IMR-90 (cell line): Measurements from ENCODE around the gene ANKLE1. TPM values are rescaled to one million over a fixed set of nuclear protein-coding genes. Genes with fewer than 3 reads are reported as not detected.

Experiments used
- ATAC-seq: fragments of 200-7000 bp; cut with Tn5 transposase; 2 replicates; pipeline ENCODE4 v1.9.1; 2020; ENCODE audit warnings: low read depth, mild to moderate bottlenecking, moderate library complexity
- BruUV-seq: library from RNA; stranded (reverse); fragments of 400-500 nt; replicated peaks from 2 replicates; lab custom pipeline; 2021; lab: Mats Ljungman, UMichigan
- CTCF ChIA-PET: fragments of 300-600 bp; formaldehyde crosslinking; extraction: SDS; loops from one replicate; lab custom pipeline; 2021; ENCODE audit warnings: antibody characterized with exemption; lab: Yijun Ruan, JAX
- POLR2A ChIA-PET: fragments of 300-600 bp; sonication (Branson Sonifier 250); formaldehyde crosslinking; loops from one replicate; lab custom pipeline; 2022; ENCODE audit warnings: antibody characterized with exemption; ENCODE audit not compliant: unreplicated experiment; lab: Charles Lee
- DNase-seq: peaks from one replicate; pipeline ENCODE4 v3.0.0; 2013
- H2AFZ ChIP-seq: replicated peaks from 2 replicates; pipeline ENCODE3; 2013; ENCODE audit warnings: low read length, mild to moderate bottlenecking; ENCODE audit not compliant: poor library complexity
- H2AK5ac ChIP-seq: 2 replicates; pipeline ENCODE4 v1.6.1; 2013; ENCODE audit warnings: low read depth, low read length, inconsistent platforms
- H2AK9ac ChIP-seq: replicated peaks from 2 replicates; pipeline ENCODE3; 2013; ENCODE audit warnings: mild to moderate bottlenecking, low read depth, low read length, moderate library complexity; ENCODE audit not compliant: poor library complexity
- H2BK120ac ChIP-seq: 2 replicates; pipeline ENCODE4 v1.6.1; 2013; ENCODE audit warnings: low read depth, low read length, inconsistent platforms
- H2BK15ac ChIP-seq: 3 replicates; pipeline ENCODE4 v1.6.1; 2013; ENCODE audit warnings: low read depth, low read length, inconsistent platforms
- H2BK20ac ChIP-seq: 2 replicates; pipeline ENCODE4 v1.6.1; 2013; ENCODE audit warnings: low read depth, mild to moderate bottlenecking, inconsistent platforms, low read length, moderate library complexity
- H2BK5ac ChIP-seq: 2 replicates; pipeline ENCODE4 v1.6.1; 2013; ENCODE audit warnings: mild to moderate bottlenecking, low read depth, low read length, inconsistent platforms; ENCODE audit not compliant: poor library complexity, severe bottlenecking
- H3K14ac ChIP-seq: replicated peaks from 2 replicates; pipeline ENCODE4 v1.6.1; 2013; ENCODE audit warnings: low read depth, low read length, inconsistent platforms
- H3K18ac ChIP-seq: 2 replicates; pipeline ENCODE4 v1.6.1; 2013; ENCODE audit warnings: low read depth, low read length, control low read depth
- H3K23ac ChIP-seq: 2 replicates; pipeline ENCODE4 v1.6.1; 2013; ENCODE audit warnings: low read depth, low read length, inconsistent platforms
- H3K27ac ChIP-seq: 2 replicates; pipeline ENCODE4 v1.5.1; 2013; ENCODE audit warnings: mild to moderate bottlenecking, control low read depth, low read length; ENCODE audit not compliant: insufficient read depth
- H3K27me3 ChIP-seq: 2 replicates; pipeline ENCODE4 v1.6.1; 2013; ENCODE audit warnings: low read length; ENCODE audit not compliant: control insufficient read depth, insufficient read depth
- H3K36me3 ChIP-seq: 2 replicates; pipeline ENCODE4 v1.6.1; 2013; ENCODE audit warnings: low read length, mixed read lengths; ENCODE audit not compliant: control insufficient read depth, insufficient read depth
- H3K4ac ChIP-seq: 2 replicates; pipeline ENCODE4 v1.6.1; 2013; ENCODE audit warnings: low read depth, low read length, inconsistent platforms
- H3K4me1 ChIP-seq: 2 replicates; pipeline ENCODE4 v1.6.1; 2013; ENCODE audit warnings: low read length, mixed read lengths; ENCODE audit not compliant: control insufficient read depth, insufficient read depth
- H3K4me2 ChIP-seq: 2 replicates; pipeline ENCODE4 v1.6.1; 2013; ENCODE audit warnings: low read depth, mild to moderate bottlenecking, control low read depth, low read length, moderate library complexity
- H3K4me3 ChIP-seq: 2 replicates; pipeline ENCODE4 v1.5.1; 2013; ENCODE audit warnings: low read depth, mild to moderate bottlenecking, control low read depth, low read length, moderate library complexity; ENCODE audit not compliant: insufficient read depth
- H3K56ac ChIP-seq: 2 replicates; pipeline ENCODE4 v1.6.1; 2013; ENCODE audit warnings: low read length, inconsistent platforms; ENCODE audit not compliant: insufficient read depth; ENCODE audit errors: extremely low read depth
- H3K79me1 ChIP-seq, 2 experiments: 2 replicates each; pipeline ENCODE4 v1.6.1; 2013; ENCODE audit warnings: low read length in 2 of 2, inconsistent platforms in 1 of 2, low read depth in 1 of 2
- H3K9ac ChIP-seq: 2 replicates; pipeline ENCODE4 v1.6.1; 2013; ENCODE audit warnings: low read depth, low read length, control low read depth
- H3K9me1 ChIP-seq: 2 replicates; pipeline ENCODE4 v1.6.1; 2013; ENCODE audit warnings: low read length, inconsistent platforms; ENCODE audit not compliant: insufficient read depth
- H3K9me3 ChIP-seq: 2 replicates; pipeline ENCODE4 v1.6.1; 2013; ENCODE audit warnings: low read length; ENCODE audit not compliant: control insufficient read depth, insufficient read depth
- H4K20me1 ChIP-seq: 2 replicates; pipeline ENCODE4 v1.6.1; 2013; ENCODE audit warnings: low read length, inconsistent platforms; ENCODE audit not compliant: insufficient read depth
- H4K5ac ChIP-seq: 2 replicates; pipeline ENCODE4 v1.6.1; 2013; ENCODE audit warnings: mild to moderate bottlenecking, low read depth, low read length, control low read depth
- H4K8ac ChIP-seq, 2 experiments: 2 replicates each; pipeline ENCODE4 v1.6.1; 2013; ENCODE audit warnings: low read depth in 2 of 2, low read length in 2 of 2, control low read depth in 1 of 2, inconsistent platforms in 1 of 2
- H4K91ac ChIP-seq: 2 replicates; pipeline ENCODE4 v1.6.1; 2013; ENCODE audit warnings: low read depth, low read length, inconsistent platforms; ENCODE audit not compliant: insufficient read depth
- MAFK ChIP-seq: IDR thresholded peaks from 2 replicates; pipeline ENCODE4 v1.6.1; 2012; ENCODE audit warnings: low read depth, low read length, improper control_type of control experiment
- RAD21 ChIP-seq: IDR thresholded peaks from 2 replicates; pipeline ENCODE4 v1.6.1; 2012; ENCODE audit warnings: low read length, improper control_type of control experiment
- RCOR1 ChIP-seq: IDR thresholded peaks from 2 replicates; pipeline ENCODE4 v1.6.1; 2012; ENCODE audit warnings: mild to moderate bottlenecking, low read length, improper control_type of control experiment; ENCODE audit not compliant: insufficient replicate concordance
- RFX5 ChIP-seq: IDR thresholded peaks from 2 replicates; pipeline ENCODE4 v1.8.0; 2012; ENCODE audit warnings: low read depth, mild to moderate bottlenecking, low read length, moderate library complexity
- SMC3 ChIP-seq: fragments of 150-350 bp; IDR thresholded peaks from 2 replicates; pipeline ENCODE4 v1.6.1; 2016; ENCODE audit warnings: low read depth, mild to moderate bottlenecking, antibody characterized with exemption, low read length, moderate library complexity
- WGBS, 2 experiments: methylation state at CpG; one replicate each; pipeline versions ENCODE4 v1.1.5 to v1.1.7; 2013; ENCODE audit warnings: missing lambda C conversion rate in 2 of 2; ENCODE audit not compliant: insufficient read length in 1 of 2; ENCODE audit errors: extremely low coverage in 2 of 2; 5-methylcytosine and 5-hydroxymethylcytosine counted together
- dilution Hi-C: fragments of 300-500 bp; cut with HindIII; formaldehyde crosslinking; loops from one replicate; pipeline ENCODE4 v1.14.3; 2018; ENCODE audit warnings: low sequenced_read_pairs; ENCODE audit not compliant: unreplicated experiment
- in situ Hi-C: fragments of 300-500 bp; cut with MboI; formaldehyde crosslinking; loops from 3 replicates; pipeline ENCODE4 v1.14.3; 2019; ENCODE audit warnings: low sequenced_read_pairs, inconsistent platforms, mixed read lengths
- intact Hi-C: fragments of 100-400 bp; cut with micrococcal nuclease; formaldehyde crosslinking; loops from 2 replicates; pipeline ENCODE4 v1.10.0; 2022
- polyA plus RNA-seq, 3 experiments: library from polyadenylated mRNA; depleted of rRNA; stranded (reverse); fragments of >200 nt; gene quantifications; 2 replicates each; pipeline ENCODE4 v1.2.3, GENCODE V29; 2012; ENCODE audit warnings: low replicate concordance in 1 of 3
- total RNA-seq: library from RNA; depleted of rRNA; stranded (reverse); fragments of >200 nt; gene quantifications from 2 replicates; pipeline ENCODE4 v1.2.3, GENCODE V29; 2012
- TF ChIP-seq, protein P1 (sequence below): conservative IDR thresholded peaks from 2 replicates; pipeline ENCODE4 v1.5.1; 2012; ENCODE audit warnings: mild to moderate bottlenecking, low read depth, low read length, improper control_type of control experiment

Gene ANKLE1
- total and polyA plus RNA-seq, 2 of the 4 experiments (the other 2 are of a cell fraction): under 0.01 to 0.87 TPM

DNA sequence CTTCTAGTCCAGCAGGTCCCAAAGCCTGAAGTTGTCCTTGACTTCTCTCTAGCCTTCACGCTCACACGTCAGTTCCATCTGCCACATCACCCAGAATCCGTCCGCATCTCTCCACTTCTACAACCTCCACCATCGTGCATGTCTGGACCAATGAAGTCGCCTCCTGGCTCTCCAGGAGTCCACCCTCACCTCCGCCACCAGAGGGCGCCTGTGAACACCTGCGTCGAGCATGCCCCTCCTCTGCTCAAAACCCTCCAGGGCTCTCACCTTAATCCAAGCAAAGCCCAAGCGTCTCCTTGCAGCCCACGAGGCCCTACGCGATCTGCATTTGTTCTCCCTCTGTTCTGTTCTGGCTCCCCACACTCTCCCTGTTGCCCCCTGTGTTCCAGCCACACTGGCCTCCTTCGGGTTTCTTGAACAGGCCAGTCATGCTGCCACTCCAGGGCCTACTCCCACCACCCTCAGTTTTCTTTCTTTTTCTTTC is 20.8 kb upstream of the ANKLE1 start:
- H3K9me3 ChIP-seq: peaks cover 10% of the 10 kb centered on the region
- peak; percentile 28 for TF ChIP-seq RCOR1
- peak; percentile 68 for TF ChIP-seq SMC3
- no peak for TF ChIP-seq MAFK
- TF ChIP-seq, protein P1, sequence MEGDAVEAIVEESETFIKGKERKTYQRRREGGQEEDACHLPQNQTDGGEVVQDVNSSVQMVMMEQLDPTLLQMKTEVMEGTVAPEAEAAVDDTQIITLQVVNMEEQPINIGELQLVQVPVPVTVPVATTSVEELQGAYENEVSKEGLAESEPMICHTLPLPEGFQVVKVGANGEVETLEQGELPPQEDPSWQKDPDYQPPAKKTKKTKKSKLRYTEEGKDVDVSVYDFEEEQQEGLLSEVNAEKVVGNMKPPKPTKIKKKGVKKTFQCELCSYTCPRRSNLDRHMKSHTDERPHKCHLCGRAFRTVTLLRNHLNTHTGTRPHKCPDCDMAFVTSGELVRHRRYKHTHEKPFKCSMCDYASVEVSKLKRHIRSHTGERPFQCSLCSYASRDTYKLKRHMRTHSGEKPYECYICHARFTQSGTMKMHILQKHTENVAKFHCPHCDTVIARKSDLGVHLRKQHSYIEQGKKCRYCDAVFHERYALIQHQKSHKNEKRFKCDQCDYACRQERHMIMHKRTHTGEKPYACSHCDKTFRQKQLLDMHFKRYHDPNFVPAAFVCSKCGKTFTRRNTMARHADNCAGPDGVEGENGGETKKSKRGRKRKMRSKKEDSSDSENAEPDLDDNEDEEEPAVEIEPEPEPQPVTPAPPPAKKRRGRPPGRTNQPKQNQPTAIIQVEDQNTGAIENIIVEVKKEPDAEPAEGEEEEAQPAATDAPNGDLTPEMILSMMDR: peak; percentile 74
- TF ChIP-seq RFX5: no peak
- peak; percentile 55 for TF ChIP-seq RAD21
- peak overlapping the region; percentile 85 for H2AK9ac ChIP-seq
- ATAC-seq: peak; percentile 98
- H3K9ac ChIP-seq: no peak overlapping the region
- no peak overlapping the region for H2BK15ac ChIP-seq
- no peak overlapping the region for H4K91ac ChIP-seq
- intact Hi-C loops (no loop called here), in situ Hi-C loops (no loop called here), dilution Hi-C loops (no loop called here)
- H3K4me2 ChIP-seq: no peak overlapping the region
- peak overlapping the region; percentile 73 for H2AK5ac ChIP-seq
- no peak overlapping the region for H2BK120ac ChIP-seq
- no peak overlapping the region for H2BK5ac ChIP-seq
- no peaks in the 10 kb centered on the region for H3K36me3 ChIP-seq
- peaks cover 4% of the 10 kb centered on the region for H3K9me1 ChIP-seq
- H4K5ac ChIP-seq: no peak overlapping the region
- peak; percentile 64 for DNase-seq
- 0 out of 2 replicates have a peak, but pooled peaks cover 4% of the 10 kb centered on the region for H4K20me1 ChIP-seq
- ChIA-PET CTCF (no interaction called here), POLR2A (no interaction called here)
- peak overlapping the region; percentile 89 for H2AFZ ChIP-seq
- no TSS peak for BruUV-seq
- no peaks in the 10 kb centered on the region for H3K4me1 ChIP-seq
- no peak overlapping the region for H3K18ac ChIP-seq
- no peak overlapping the region for H3K27ac ChIP-seq
- no peaks in the 10 kb centered on the region; a peak in 1 of 4 replicates for H3K79me1 ChIP-seq
- H3K14ac ChIP-seq: no peak overlapping the region
- H3K27me3 ChIP-seq: no peaks in the 10 kb centered on the region
- no peak overlapping the region for H3K4me3 ChIP-seq
- no peak overlapping the region for H2BK20ac ChIP-seq
- H3K4ac ChIP-seq: no peak overlapping the region
- no peak overlapping the region; the same call in 1 of the 2 replicates for H3K56ac ChIP-seq
- no peak overlapping the region; the same call in 1 of the 2 replicates for H3K23ac ChIP-seq
- H4K8ac ChIP-seq: peak overlapping the region in 1 of 2 experiments; percentile 74; a peak in 1 of 4 replicates
- WGBS, 2 experiments: 16% methylated on average over 12 of the region's 15 CpGs; no CpG with 5 or more reads in 1 of the 2 experiments
